IPS DF 19.7 (cell line): ENCODE results near the gene AQP1.

ENCODE experiments used
- DNase-seq: peaks from one replicate; pipeline ENCODE4 v3.0.0-alpha.2; 2013; ENCODE audit warnings: low read depth, low spot score

The AQP1 gene

DNA sequence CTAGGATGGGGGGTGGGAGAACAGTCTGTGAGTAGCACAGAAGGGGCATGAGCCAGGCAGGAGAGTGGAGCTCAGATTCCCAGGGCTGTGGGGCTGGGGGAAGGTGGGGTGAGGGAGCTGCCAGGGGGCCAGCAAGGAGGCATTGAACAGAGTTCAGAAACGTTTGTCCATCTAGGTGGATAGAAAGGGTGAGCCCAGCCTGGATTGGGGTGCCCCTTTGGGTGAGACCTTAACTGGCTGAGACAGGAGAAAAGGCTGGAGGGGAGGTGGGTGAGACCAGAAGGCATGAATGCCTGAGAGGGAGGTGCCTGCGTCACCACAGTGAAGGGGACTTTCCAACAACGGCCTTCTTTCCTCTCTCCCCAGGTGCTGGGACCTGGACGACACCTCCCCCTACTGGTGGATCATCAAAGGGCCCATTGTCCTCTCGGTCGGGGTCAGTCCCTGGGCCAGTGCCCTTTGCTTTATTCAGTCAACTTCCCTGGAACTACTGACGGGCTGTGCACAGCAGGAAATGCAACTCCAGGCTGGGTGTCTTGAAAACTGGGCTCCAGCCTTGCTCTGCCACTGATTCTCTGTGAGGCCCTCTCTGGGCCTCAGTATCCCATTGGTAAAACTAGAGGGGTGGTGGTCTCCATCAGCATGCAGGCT lies 63.1 kb downstream of the AQP1 start:
- no peak for DNase-seq
